IMR-90 (cell line): Measurements from ENCODE around the gene SCAMP2. TPM values are rescaled to one million over a fixed set of nuclear protein-coding genes. Genes with fewer than 3 reads are reported as not detected.

Experiments used
- ATAC-seq: fragments of 200-7000 bp; cut with Tn5 transposase; 2 replicates; pipeline ENCODE4 v1.9.1; 2020; ENCODE audit warnings: low read depth, mild to moderate bottlenecking, moderate library complexity
- BruUV-seq: library from RNA; stranded (reverse); fragments of 400-500 nt; replicated peaks from 2 replicates; lab custom pipeline; 2021; lab: Mats Ljungman, UMichigan
- CTCF ChIA-PET: fragments of 300-600 bp; formaldehyde crosslinking; extraction: SDS; loops from one replicate; lab custom pipeline; 2021; ENCODE audit warnings: antibody characterized with exemption; lab: Yijun Ruan, JAX
- POLR2A ChIA-PET: fragments of 300-600 bp; sonication (Branson Sonifier 250); formaldehyde crosslinking; loops from one replicate; lab custom pipeline; 2022; ENCODE audit warnings: antibody characterized with exemption; ENCODE audit not compliant: unreplicated experiment; lab: Charles Lee
- DNase-seq: peaks from one replicate; pipeline ENCODE4 v3.0.0; 2013
- H2AFZ ChIP-seq: replicated peaks from 2 replicates; pipeline ENCODE3; 2013; ENCODE audit warnings: low read length, mild to moderate bottlenecking; ENCODE audit not compliant: poor library complexity
- H2AK5ac ChIP-seq: 2 replicates; pipeline ENCODE4 v1.6.1; 2013; ENCODE audit warnings: low read depth, low read length, inconsistent platforms
- H2AK9ac ChIP-seq: replicated peaks from 2 replicates; pipeline ENCODE3; 2013; ENCODE audit warnings: mild to moderate bottlenecking, low read depth, low read length, moderate library complexity; ENCODE audit not compliant: poor library complexity
- H2BK120ac ChIP-seq: 2 replicates; pipeline ENCODE4 v1.6.1; 2013; ENCODE audit warnings: low read depth, low read length, inconsistent platforms
- H2BK15ac ChIP-seq: 3 replicates; pipeline ENCODE4 v1.6.1; 2013; ENCODE audit warnings: low read depth, low read length, inconsistent platforms
- H2BK20ac ChIP-seq: 2 replicates; pipeline ENCODE4 v1.6.1; 2013; ENCODE audit warnings: low read depth, mild to moderate bottlenecking, inconsistent platforms, low read length, moderate library complexity
- H2BK5ac ChIP-seq: 2 replicates; pipeline ENCODE4 v1.6.1; 2013; ENCODE audit warnings: mild to moderate bottlenecking, low read depth, low read length, inconsistent platforms; ENCODE audit not compliant: poor library complexity, severe bottlenecking
- H3K14ac ChIP-seq: replicated peaks from 2 replicates; pipeline ENCODE4 v1.6.1; 2013; ENCODE audit warnings: low read depth, low read length, inconsistent platforms
- H3K18ac ChIP-seq: 2 replicates; pipeline ENCODE4 v1.6.1; 2013; ENCODE audit warnings: low read depth, low read length, control low read depth
- H3K23ac ChIP-seq: 2 replicates; pipeline ENCODE4 v1.6.1; 2013; ENCODE audit warnings: low read depth, low read length, inconsistent platforms
- H3K27ac ChIP-seq: 2 replicates; pipeline ENCODE4 v1.5.1; 2013; ENCODE audit warnings: mild to moderate bottlenecking, control low read depth, low read length; ENCODE audit not compliant: insufficient read depth
- H3K27me3 ChIP-seq: 2 replicates; pipeline ENCODE4 v1.6.1; 2013; ENCODE audit warnings: low read length; ENCODE audit not compliant: control insufficient read depth, insufficient read depth
- H3K36me3 ChIP-seq: 2 replicates; pipeline ENCODE4 v1.6.1; 2013; ENCODE audit warnings: low read length, mixed read lengths; ENCODE audit not compliant: control insufficient read depth, insufficient read depth
- H3K4ac ChIP-seq: 2 replicates; pipeline ENCODE4 v1.6.1; 2013; ENCODE audit warnings: low read depth, low read length, inconsistent platforms
- H3K4me1 ChIP-seq: 2 replicates; pipeline ENCODE4 v1.6.1; 2013; ENCODE audit warnings: low read length, mixed read lengths; ENCODE audit not compliant: control insufficient read depth, insufficient read depth
- H3K4me2 ChIP-seq: 2 replicates; pipeline ENCODE4 v1.6.1; 2013; ENCODE audit warnings: low read depth, mild to moderate bottlenecking, control low read depth, low read length, moderate library complexity
- H3K4me3 ChIP-seq: 2 replicates; pipeline ENCODE4 v1.5.1; 2013; ENCODE audit warnings: low read depth, mild to moderate bottlenecking, control low read depth, low read length, moderate library complexity; ENCODE audit not compliant: insufficient read depth
- H3K56ac ChIP-seq: 2 replicates; pipeline ENCODE4 v1.6.1; 2013; ENCODE audit warnings: low read length, inconsistent platforms; ENCODE audit not compliant: insufficient read depth; ENCODE audit errors: extremely low read depth
- H3K79me1 ChIP-seq, 2 experiments: 2 replicates each; pipeline ENCODE4 v1.6.1; 2013; ENCODE audit warnings: low read length in 2 of 2, inconsistent platforms in 1 of 2, low read depth in 1 of 2
- H3K9ac ChIP-seq: 2 replicates; pipeline ENCODE4 v1.6.1; 2013; ENCODE audit warnings: low read depth, low read length, control low read depth
- H3K9me1 ChIP-seq: 2 replicates; pipeline ENCODE4 v1.6.1; 2013; ENCODE audit warnings: low read length, inconsistent platforms; ENCODE audit not compliant: insufficient read depth
- H3K9me3 ChIP-seq: 2 replicates; pipeline ENCODE4 v1.6.1; 2013; ENCODE audit warnings: low read length; ENCODE audit not compliant: control insufficient read depth, insufficient read depth
- H4K20me1 ChIP-seq: 2 replicates; pipeline ENCODE4 v1.6.1; 2013; ENCODE audit warnings: low read length, inconsistent platforms; ENCODE audit not compliant: insufficient read depth
- H4K5ac ChIP-seq: 2 replicates; pipeline ENCODE4 v1.6.1; 2013; ENCODE audit warnings: mild to moderate bottlenecking, low read depth, low read length, control low read depth
- H4K8ac ChIP-seq, 2 experiments: 2 replicates each; pipeline ENCODE4 v1.6.1; 2013; ENCODE audit warnings: low read depth in 2 of 2, low read length in 2 of 2, control low read depth in 1 of 2, inconsistent platforms in 1 of 2
- H4K91ac ChIP-seq: 2 replicates; pipeline ENCODE4 v1.6.1; 2013; ENCODE audit warnings: low read depth, low read length, inconsistent platforms; ENCODE audit not compliant: insufficient read depth
- BHLHE40 ChIP-seq: fragments of 150-350 bp; IDR thresholded peaks from 2 replicates; pipeline ENCODE4 v1.6.1; 2016; ENCODE audit warnings: mild to moderate bottlenecking, low read depth, low read length
- ELK1 ChIP-seq: fragments of 150-350 bp; IDR thresholded peaks from 2 replicates; pipeline ENCODE4 v1.6.1; 2016; ENCODE audit warnings: low read depth, mild to moderate bottlenecking, low read length, moderate library complexity, borderline replicate concordance
- FOS ChIP-seq: fragments of 150-350 bp; IDR thresholded peaks from 2 replicates; pipeline ENCODE4 v1.6.1; 2016; ENCODE audit warnings: low read depth, low read length
- MAFK ChIP-seq: IDR thresholded peaks from 2 replicates; pipeline ENCODE4 v1.6.1; 2012; ENCODE audit warnings: low read depth, low read length, improper control_type of control experiment
- RAD21 ChIP-seq: IDR thresholded peaks from 2 replicates; pipeline ENCODE4 v1.6.1; 2012; ENCODE audit warnings: low read length, improper control_type of control experiment
- RCOR1 ChIP-seq: IDR thresholded peaks from 2 replicates; pipeline ENCODE4 v1.6.1; 2012; ENCODE audit warnings: mild to moderate bottlenecking, low read length, improper control_type of control experiment; ENCODE audit not compliant: insufficient replicate concordance
- SMC3 ChIP-seq: fragments of 150-350 bp; IDR thresholded peaks from 2 replicates; pipeline ENCODE4 v1.6.1; 2016; ENCODE audit warnings: low read depth, mild to moderate bottlenecking, antibody characterized with exemption, low read length, moderate library complexity
- whole genome bisulfite sequencing, 2 experiments: methylation state at CpG; one replicate each; pipeline versions ENCODE4 v1.1.5 to v1.1.7; 2013; ENCODE audit warnings: missing lambda C conversion rate in 2 of 2; ENCODE audit not compliant: insufficient read length in 1 of 2; ENCODE audit errors: extremely low coverage in 2 of 2; 5-methylcytosine and 5-hydroxymethylcytosine counted together
- dilution Hi-C: fragments of 300-500 bp; cut with HindIII; formaldehyde crosslinking; loops from one replicate; pipeline ENCODE4 v1.14.3; 2018; ENCODE audit warnings: low sequenced_read_pairs; ENCODE audit not compliant: unreplicated experiment
- in situ Hi-C: fragments of 300-500 bp; cut with MboI; formaldehyde crosslinking; loops from 3 replicates; pipeline ENCODE4 v1.14.3; 2019; ENCODE audit warnings: low sequenced_read_pairs, inconsistent platforms, mixed read lengths
- intact Hi-C: fragments of 100-400 bp; cut with micrococcal nuclease; formaldehyde crosslinking; loops from 2 replicates; pipeline ENCODE4 v1.10.0; 2022
- polyA plus RNA-seq, 3 experiments: library from polyadenylated mRNA; depleted of rRNA; stranded (reverse); fragments of >200 nt; gene quantifications; 2 replicates each; pipeline ENCODE4 v1.2.3, GENCODE V29; 2012; ENCODE audit warnings: low replicate concordance in 1 of 3
- total RNA-seq: library from RNA; depleted of rRNA; stranded (reverse); fragments of >200 nt; gene quantifications from 2 replicates; pipeline ENCODE4 v1.2.3, GENCODE V29; 2012
- TF ChIP-seq, protein P1 (sequence below): conservative IDR thresholded peaks from 2 replicates; pipeline ENCODE4 v1.5.1; 2012; ENCODE audit warnings: mild to moderate bottlenecking, low read depth, low read length, improper control_type of control experiment

SCAMP2 gene
- total and polyA plus RNA-seq, 2 of the 4 experiments (the other 2 are of a cell fraction), result 25.8 to 111 TPM

GRCh38 chr15:74794970-74795349 lies 78.2 kb downstream of the SCAMP2 start:
- H3K4ac ChIP-seq, result no peak overlapping the region
- no peak overlapping the region for H2BK15ac ChIP-seq
- H2BK5ac ChIP-seq, result no peak overlapping the region
- no peak overlapping the region for H3K18ac ChIP-seq
- no peak overlapping the region for H2BK120ac ChIP-seq
- in situ Hi-C loops, result no loop called here
- peaks cover 13% of the 10 kb centered on the region for H3K36me3 ChIP-seq
- no peak overlapping the region for H4K91ac ChIP-seq
- no peak overlapping the region for H3K14ac ChIP-seq
- intact Hi-C loops, result no loop called here
- no peak overlapping the region for H4K5ac ChIP-seq
- no peak overlapping the region for H3K27ac ChIP-seq
- peaks cover 89% of the 10 kb centered on the region for H4K20me1 ChIP-seq
- no peak overlapping the region for H2AK9ac ChIP-seq
- 95% methylated on average over 4 of the region's 9 CpGs; no CpG with 5 or more reads in 1 of the 2 experiments for WGBS, 2 experiments
- H3K27me3 ChIP-seq, result no peaks in the 10 kb centered on the region
- peaks cover 22% of the 10 kb centered on the region for H3K9me1 ChIP-seq
- no peak for ATAC-seq
- H3K4me2 ChIP-seq, result no peak overlapping the region
- H3K4me3 ChIP-seq, result no peak overlapping the region
- H3K79me1 ChIP-seq, result peaks cover 22 to 86% of the 10 kb centered on the region in 2 experiments
- no peak for DNase-seq
- H4K8ac ChIP-seq, result no peak overlapping the region
- no peak overlapping the region for H3K56ac ChIP-seq
- peaks cover 9% of the 10 kb centered on the region for H3K4me1 ChIP-seq
- dilution Hi-C loops, result no loop called here
- no peak overlapping the region for H2BK20ac ChIP-seq
- H3K23ac ChIP-seq, result no peak overlapping the region; the same call in 1 of the 2 replicates
- no peak for TF ChIP-seq MAFK
- TF ChIP-seq, protein P1, sequence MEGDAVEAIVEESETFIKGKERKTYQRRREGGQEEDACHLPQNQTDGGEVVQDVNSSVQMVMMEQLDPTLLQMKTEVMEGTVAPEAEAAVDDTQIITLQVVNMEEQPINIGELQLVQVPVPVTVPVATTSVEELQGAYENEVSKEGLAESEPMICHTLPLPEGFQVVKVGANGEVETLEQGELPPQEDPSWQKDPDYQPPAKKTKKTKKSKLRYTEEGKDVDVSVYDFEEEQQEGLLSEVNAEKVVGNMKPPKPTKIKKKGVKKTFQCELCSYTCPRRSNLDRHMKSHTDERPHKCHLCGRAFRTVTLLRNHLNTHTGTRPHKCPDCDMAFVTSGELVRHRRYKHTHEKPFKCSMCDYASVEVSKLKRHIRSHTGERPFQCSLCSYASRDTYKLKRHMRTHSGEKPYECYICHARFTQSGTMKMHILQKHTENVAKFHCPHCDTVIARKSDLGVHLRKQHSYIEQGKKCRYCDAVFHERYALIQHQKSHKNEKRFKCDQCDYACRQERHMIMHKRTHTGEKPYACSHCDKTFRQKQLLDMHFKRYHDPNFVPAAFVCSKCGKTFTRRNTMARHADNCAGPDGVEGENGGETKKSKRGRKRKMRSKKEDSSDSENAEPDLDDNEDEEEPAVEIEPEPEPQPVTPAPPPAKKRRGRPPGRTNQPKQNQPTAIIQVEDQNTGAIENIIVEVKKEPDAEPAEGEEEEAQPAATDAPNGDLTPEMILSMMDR, result no peak
- no peak for TF ChIP-seq BHLHE40
- TF ChIP-seq RAD21, result no peak
- TF ChIP-seq FOS, result no peak
- no peak for TF ChIP-seq SMC3
- no peak for TF ChIP-seq ELK1
- TF ChIP-seq RCOR1, result no peak
- no peak overlapping the region for H2AK5ac ChIP-seq
- no peaks in the 10 kb centered on the region for H3K9me3 ChIP-seq
- BruUV-seq, result no TSS peak
- H3K9ac ChIP-seq, result no peak overlapping the region
- H2AFZ ChIP-seq, result no peak overlapping the region
- ChIA-PET POLR2A (no interaction called here), CTCF (no interaction called here)
